GM18868 (cell line): ENCODE measurements around the gene KRTAP10-1.
"Not testable (repeated sequence)": the region's sequence is repeated elsewhere in the genome, so short reads cannot be mapped to it uniquely, and the experiment has no call there.

ENCODE experiments used
- ATAC-seq: cut with Tn5 transposase; IDR thresholded peaks from one replicate; pipeline ENCODE4 v1.9.1; 2021; ENCODE audit warnings: mild to moderate bottlenecking, moderate library complexity; ENCODE audit not compliant: unreplicated experiment

Gene KRTAP10-1

GRCh38 chr21:44571844-44572782 is 32.1 kb upstream of the KRTAP10-1 start:
- no peak for ATAC-seq

GRCh38 chr21:44571296-44571695 is 31.3 kb upstream of the KRTAP10-1 start:
- no peak for ATAC-seq

- no peak for ATAC-seq
Observed at GRCh38 chr21:44569861-44570517, 30.0 kb upstream of the KRTAP10-1 start.

- ATAC-seq, result no peak
Observed at GRCh38 chr21:44568667-44569556, 28.9 kb upstream of the KRTAP10-1 start.

- no peak for ATAC-seq
Observed at GRCh38 chr21:44568261-44568660, 28.3 kb upstream of the KRTAP10-1 start.

- no peak for ATAC-seq
Observed at GRCh38 chr21:44567481-44568171, 27.6 kb upstream of the KRTAP10-1 start.

- ATAC-seq, result no peak
Observed at GRCh38 chr21:44566403-44566802, 26.4 kb upstream of the KRTAP10-1 start.

GRCh38 chr21:44564886-44565598 is 25.0 kb upstream of the KRTAP10-1 start:
- no peak for ATAC-seq

- no peak for ATAC-seq
Observed at GRCh38 chr21:44564099-44564498, 24.1 kb upstream of the KRTAP10-1 start.

GRCh38 chr21:44558695-44559094 is 18.7 kb upstream of the KRTAP10-1 start, which contains the start of gene KRTAP10-3:
Gene KRTAP10-3 (minus strand): TSS chr21:44558795. CDS start chr21:44558715, 80 bp downstream.
- no peak for ATAC-seq

GRCh38 chr21:44558329-44558675 is 18.3 kb upstream of the KRTAP10-1 start:
- not testable (repeated sequence) for ATAC-seq

- ATAC-seq, result no peak
Observed at GRCh38 chr21:44557491-44558328, 17.7 kb upstream of the KRTAP10-1 start.

- ATAC-seq, result no peak
Observed at GRCh38 chr21:44556879-44557278, 16.9 kb upstream of the KRTAP10-1 start.

- no peak for ATAC-seq
Observed at GRCh38 chr21:44555200-44555875, 15.3 kb upstream of the KRTAP10-1 start.

- ATAC-seq, result no peak
Observed at GRCh38 chr21:44552681-44553080, 12.7 kb upstream of the KRTAP10-1 start.

- ATAC-seq, result no peak
Observed at GRCh38 chr21:44552136-44552535, 12.1 kb upstream of the KRTAP10-1 start.

- no peak for ATAC-seq
Observed at GRCh38 chr21:44551340-44551961, 11.5 kb upstream of the KRTAP10-1 start, which contains the start of gene KRTAP10-2. Gene KRTAP10-2 (minus strand): TSS chr21:44551505. CDS start chr21:44551458, 47 bp downstream.

GRCh38 chr21:44550807-44551206 is 10.8 kb upstream of the KRTAP10-1 start:
- ATAC-seq, result no peak
